HG02642 (cell line): ENCODE measurements around the gene NPPA.

Experiments used
- ATAC-seq: cut with Tn5 transposase; IDR thresholded peaks from one replicate; pipeline ENCODE4 v1.9.1; 2021; ENCODE audit warnings: mild to moderate bottlenecking; ENCODE audit not compliant: unreplicated experiment, poor library complexity

The NPPA gene

GRCh38 chr1:11874624-11875023 is 27.0 kb upstream of the NPPA start:
- ATAC-seq: no peak

GRCh38 chr1:11874258-11874562 is 26.6 kb upstream of the NPPA start:
- no peak for ATAC-seq

- ATAC-seq: no peak
These were observed 26.0 kb upstream of the NPPA start for GRCh38 chr1:11873395-11874257.

- no peak for ATAC-seq
These were observed 25.0 kb upstream of the NPPA start for GRCh38 chr1:11872545-11872944.

GRCh38 chr1:11869650-11870207 is 22.1 kb upstream of the NPPA start:
- no peak for ATAC-seq

- no peak for ATAC-seq
These were observed 21.5 kb upstream of the NPPA start for GRCh38 chr1:11869104-11869503.

GRCh38 chr1:11868331-11868980 is 20.9 kb upstream of the NPPA start:
- no peak for ATAC-seq

- ATAC-seq: no peak
These were observed 15.3 kb upstream of the NPPA start for GRCh38 chr1:11862890-11863289.

GRCh38 chr1:11860587-11860986 is 13.0 kb upstream of the NPPA start:
- no peak for ATAC-seq

- no peak for ATAC-seq
These were observed 12.5 kb upstream of the NPPA start for GRCh38 chr1:11860083-11860482.

- no peak for ATAC-seq
These were observed 11.6 kb upstream of the NPPA start for GRCh38 chr1:11858968-11859871.

GRCh38 chr1:11858613-11858967 is 11.0 kb upstream of the NPPA start, which contains the start of gene NPPB:
NPPB (minus strand) TSS chr1:11858945; CDS start chr1:11858833, 112 bp downstream.
- no peak for ATAC-seq

- ATAC-seq: no peak
These were observed 10.6 kb upstream of the NPPA start for GRCh38 chr1:11858158-11858557.

GRCh38 chr1:11857164-11857851 is 9.7 kb upstream of the NPPA start:
- no peak for ATAC-seq

GRCh38 chr1:11856698-11857097 is 9.1 kb upstream of the NPPA start:
- no peak for ATAC-seq

GRCh38 chr1:11855430-11855829 is 7.8 kb upstream of the NPPA start:
- ATAC-seq: no peak

GRCh38 chr1:11854519-11854918 is 6.9 kb upstream of the NPPA start:
- no peak for ATAC-seq

- ATAC-seq: no peak
These were observed 3.6 kb upstream of the NPPA start for GRCh38 chr1:11851180-11851579.

- ATAC-seq: no peak
These were observed 2.6 kb upstream of the NPPA start for GRCh38 chr1:11850156-11850555.

GRCh38 chr1:11848373-11848700 is 754 bp upstream of the NPPA start:
- no peak for ATAC-seq
